HEK293T (cell line): ENCODE measurements around the gene CTNNBL1.

ENCODE experiments used
- ARNT ChIP-seq: fragments of 450-650 bp; IDR thresholded peaks from 2 replicates; pipeline ENCODE4 v1.6.1; 2017; ENCODE audit warnings: mild to moderate bottlenecking
- CTBP1 ChIP-seq: fragments of 450-650 bp; IDR thresholded peaks from 2 replicates; pipeline ENCODE4 v1.6.1; 2016; ENCODE audit warnings: borderline replicate concordance
- ELF4 ChIP-seq: fragments of 450-650 bp; IDR thresholded peaks from 2 replicates; pipeline ENCODE4 v1.6.1; 2017; ENCODE audit warnings: antibody characterized with exemption
- FOXA1 ChIP-seq: fragments of 450-650 bp; IDR thresholded peaks from 2 replicates; pipeline ENCODE4 v1.6.1; 2016; ENCODE audit warnings: mild to moderate bottlenecking
- FOXK2 ChIP-seq: fragments of 450-650 bp; IDR thresholded peaks from 2 replicates; pipeline ENCODE4 v1.6.1; 2016; ENCODE audit warnings: mild to moderate bottlenecking
- FOXM1 ChIP-seq: fragments of 450-650 bp; IDR thresholded peaks from 2 replicates; pipeline ENCODE4 v1.6.1; 2017; ENCODE audit warnings: mild to moderate bottlenecking, borderline replicate concordance
- HDGF ChIP-seq: fragments of 450-650 bp; IDR thresholded peaks from 2 replicates; pipeline ENCODE4 v1.6.1; 2017; ENCODE audit warnings: antibody characterized with exemption, borderline replicate concordance
- L3MBTL2 ChIP-seq: fragments of 450-650 bp; conservative IDR thresholded peaks from 2 replicates; pipeline ENCODE4 v1.6.1; 2016; ENCODE audit warnings: mild to moderate bottlenecking
- LEF1 ChIP-seq: fragments of 450-650 bp; IDR thresholded peaks from 2 replicates; pipeline ENCODE4 v1.6.1; 2017; ENCODE audit warnings: mild to moderate bottlenecking, borderline replicate concordance
- NFRKB ChIP-seq: fragments of 450-650 bp; IDR thresholded peaks from 2 replicates; pipeline ENCODE4 v1.6.1; 2016; ENCODE audit warnings: mild to moderate bottlenecking, moderate library complexity
- PKNOX1 ChIP-seq: fragments of 450-650 bp; IDR thresholded peaks from 2 replicates; pipeline ENCODE4 v1.6.1; 2016
- SP1 ChIP-seq: fragments of 450-650 bp; IDR thresholded peaks from 2 replicates; pipeline ENCODE4 v1.6.1; 2017
- SUZ12 ChIP-seq: fragments of 450-650 bp; IDR thresholded peaks from 2 replicates; pipeline ENCODE4 v1.6.1; 2016; ENCODE audit warnings: mild to moderate bottlenecking
- TARDBP ChIP-seq: fragments of 450-650 bp; IDR thresholded peaks from 2 replicates; pipeline ENCODE4 v1.6.1; 2016

- no peak for TF ChIP-seq SP1
- TF ChIP-seq L3MBTL2, result no peak
- no peak for TF ChIP-seq PKNOX1
- TF ChIP-seq TARDBP, result no peak
- TF ChIP-seq FOXK2, result no peak
- no peak for TF ChIP-seq SUZ12
- TF ChIP-seq ELF4, result no peak
- no peak for TF ChIP-seq LEF1
- no peak for TF ChIP-seq ARNT
- no peak for TF ChIP-seq FOXM1
- TF ChIP-seq CTBP1, result no peak
- no peak for TF ChIP-seq HDGF
- no peak for TF ChIP-seq FOXA1
- no peak for TF ChIP-seq NFRKB
Measured at GRCh38 chr20:37673444-37673843, 20.4 kb upstream of the CTNNBL1 start.
